Fibroblast of lung (primary cell): ENCODE measurements around the gene RNF227.

ENCODE experiments used
- EZH2 ChIP-seq: IDR thresholded peaks from 2 replicates; pipeline ENCODE4 v1.5.1; 2012; ENCODE audit warnings: low read length, control low read depth, mild to moderate bottlenecking; ENCODE audit errors: missing control alignments
- TF ChIP-seq, protein P1 (sequence below), 2 donors: IDR thresholded peaks in 1 of 2; conservative IDR thresholded peaks in 1 of 2; 1 replicate in 1 of 2; 2 replicates in 1 of 2; pipeline ENCODE4 v1.5.1; 2011 to 2012; ENCODE audit warnings: low read length in 2 of 2, control low read depth in 1 of 2, inconsistent platforms in 1 of 2, low read depth in 1 of 2, mild to moderate bottlenecking in 1 of 2

DNA sequence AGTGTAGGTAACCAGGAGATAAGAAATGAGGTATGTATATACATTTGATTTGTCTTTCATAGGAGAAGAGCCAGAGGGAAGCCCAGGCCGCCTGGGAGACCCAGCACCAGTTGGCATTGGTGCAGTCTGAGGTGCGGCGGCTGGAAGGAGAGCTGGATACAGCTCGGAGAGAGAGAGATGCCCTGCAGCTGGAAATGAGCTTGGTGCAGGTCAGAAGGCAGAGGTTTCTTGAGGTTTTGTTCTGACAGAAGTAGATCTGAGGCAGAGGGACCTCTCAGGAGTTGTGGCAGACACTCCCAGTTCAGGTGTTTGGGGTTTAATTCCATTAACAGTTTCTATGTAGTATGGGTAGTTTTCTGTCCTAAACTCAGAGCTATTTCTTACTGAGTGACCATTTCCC is 23.9 kb upstream of the RNF227 start:
- TF ChIP-seq, protein P1, sequence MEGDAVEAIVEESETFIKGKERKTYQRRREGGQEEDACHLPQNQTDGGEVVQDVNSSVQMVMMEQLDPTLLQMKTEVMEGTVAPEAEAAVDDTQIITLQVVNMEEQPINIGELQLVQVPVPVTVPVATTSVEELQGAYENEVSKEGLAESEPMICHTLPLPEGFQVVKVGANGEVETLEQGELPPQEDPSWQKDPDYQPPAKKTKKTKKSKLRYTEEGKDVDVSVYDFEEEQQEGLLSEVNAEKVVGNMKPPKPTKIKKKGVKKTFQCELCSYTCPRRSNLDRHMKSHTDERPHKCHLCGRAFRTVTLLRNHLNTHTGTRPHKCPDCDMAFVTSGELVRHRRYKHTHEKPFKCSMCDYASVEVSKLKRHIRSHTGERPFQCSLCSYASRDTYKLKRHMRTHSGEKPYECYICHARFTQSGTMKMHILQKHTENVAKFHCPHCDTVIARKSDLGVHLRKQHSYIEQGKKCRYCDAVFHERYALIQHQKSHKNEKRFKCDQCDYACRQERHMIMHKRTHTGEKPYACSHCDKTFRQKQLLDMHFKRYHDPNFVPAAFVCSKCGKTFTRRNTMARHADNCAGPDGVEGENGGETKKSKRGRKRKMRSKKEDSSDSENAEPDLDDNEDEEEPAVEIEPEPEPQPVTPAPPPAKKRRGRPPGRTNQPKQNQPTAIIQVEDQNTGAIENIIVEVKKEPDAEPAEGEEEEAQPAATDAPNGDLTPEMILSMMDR (conservative IDR thresholded peaks at IDR 0.05 in 1 of 2, IDR thresholded peaks at IDR 0.05 in 1 of 2; ENCODE audit: low read depth in 1 of 2, low read length in 2 of 2) = no peak
- no peak for TF ChIP-seq EZH2
